Subcutaneous abdominal adipose tissue (tissue), 5 donors: ENCODE measurements around the gene MAP4.

Source experiments
- H3K27ac ChIP-seq: one replicate; pipeline ENCODE4 v1.7.0; 2013; ENCODE audit warnings: low read depth, mild to moderate bottlenecking, inconsistent platforms, low read length, moderate library complexity
- H3K27me3 ChIP-seq, 5 donors: one replicate each; pipeline ENCODE4 v1.7.0; 2013; ENCODE audit warnings: low read length in 5 of 5, inconsistent platforms in 1 of 5; ENCODE audit not compliant: control insufficient read depth in 5 of 5, insufficient read depth in 4 of 5
- H3K36me3 ChIP-seq, 5 donors: one replicate each; pipeline ENCODE4 v1.7.0; 2013; ENCODE audit warnings: low read length in 5 of 5; ENCODE audit not compliant: control insufficient read depth in 5 of 5, insufficient read depth in 5 of 5
- H3K4me1 ChIP-seq, 5 donors: one replicate each; pipeline ENCODE4 v1.7.0; 2013; ENCODE audit warnings: low read length in 5 of 5, mild to moderate bottlenecking in 3 of 5, moderate library complexity in 1 of 5; ENCODE audit not compliant: control insufficient read depth in 5 of 5, insufficient read depth in 5 of 5
- H3K4me3 ChIP-seq, 5 donors: one replicate each; pipeline ENCODE4 v1.7.0; 2013; ENCODE audit warnings: low read length in 5 of 5, low read depth in 1 of 5
- H3K9ac ChIP-seq, 5 donors: one replicate each; pipeline ENCODE4 v1.7.0; 2013; ENCODE audit warnings: low read length in 5 of 5, mild to moderate bottlenecking in 4 of 5, moderate library complexity in 3 of 5
- H3K9me3 ChIP-seq, 5 donors: one replicate each; pipeline ENCODE4 v1.7.0; 2013; ENCODE audit warnings: low read length in 5 of 5; ENCODE audit not compliant: control insufficient read depth in 5 of 5
- donor health status: healthy.
- donor health status: healthy.
- donor health status: healthy.
- donor health status: healthy.
- donor health status: healthy.

Gene MAP4

GRCh38 chr3:47850564-47851410, 165.4 kb downstream of the MAP4 start:
- Histone ChIP-seq H3K36me3 (peaks cover 0 to 99% (median 97%) of the 10 kb centered on the region in 5 donors), H3K27ac (no peak overlapping the region), H3K27me3 (no peaks in the 10 kb centered on the region), H3K9me3 (no peaks in the 10 kb centered on the region), H3K9ac (no peak overlapping the region), H3K4me1 (peaks cover 0 to 2% (median 0%) of the 10 kb centered on the region in 5 donors), H3K4me3 (no peak overlapping the region)

GRCh38 chr3:47849699-47850563, 166.3 kb downstream of the MAP4 start:
- no peak overlapping the region for H3K27ac ChIP-seq
- H3K4me3 ChIP-seq, result no peak overlapping the region
- peaks cover 0 to 99% (median 96%) of the 10 kb centered on the region in 5 donors for H3K36me3 ChIP-seq
- H3K4me1 ChIP-seq, result no peaks in the 10 kb centered on the region
- no peaks in the 10 kb centered on the region for H3K9me3 ChIP-seq
- no peaks in the 10 kb centered on the region for H3K27me3 ChIP-seq
- H3K9ac ChIP-seq, result no peak overlapping the region

GRCh38 chr3:47849186-47849698, 167.0 kb downstream of the MAP4 start:
- H3K9ac ChIP-seq, result no peak overlapping the region
- no peak overlapping the region for H3K4me3 ChIP-seq
- no peak overlapping the region for H3K27ac ChIP-seq
- peaks cover 0 to 99% (median 96%) of the 10 kb centered on the region in 5 donors for H3K36me3 ChIP-seq
- H3K4me1 ChIP-seq, result no peaks in the 10 kb centered on the region
- no peaks in the 10 kb centered on the region for H3K27me3 ChIP-seq
- no peaks in the 10 kb centered on the region for H3K9me3 ChIP-seq

GRCh38 chr3:47848599-47849117, 167.6 kb downstream of the MAP4 start:
- H3K4me1 ChIP-seq, result no peaks in the 10 kb centered on the region
- no peak overlapping the region for H3K9ac ChIP-seq
- H3K36me3 ChIP-seq, result peaks cover 0 to 99% (median 96%) of the 10 kb centered on the region in 5 donors
- H3K9me3 ChIP-seq, result no peaks in the 10 kb centered on the region
- H3K4me3 ChIP-seq, result no peak overlapping the region
- no peak overlapping the region for H3K27ac ChIP-seq
- no peaks in the 10 kb centered on the region for H3K27me3 ChIP-seq

DNA sequence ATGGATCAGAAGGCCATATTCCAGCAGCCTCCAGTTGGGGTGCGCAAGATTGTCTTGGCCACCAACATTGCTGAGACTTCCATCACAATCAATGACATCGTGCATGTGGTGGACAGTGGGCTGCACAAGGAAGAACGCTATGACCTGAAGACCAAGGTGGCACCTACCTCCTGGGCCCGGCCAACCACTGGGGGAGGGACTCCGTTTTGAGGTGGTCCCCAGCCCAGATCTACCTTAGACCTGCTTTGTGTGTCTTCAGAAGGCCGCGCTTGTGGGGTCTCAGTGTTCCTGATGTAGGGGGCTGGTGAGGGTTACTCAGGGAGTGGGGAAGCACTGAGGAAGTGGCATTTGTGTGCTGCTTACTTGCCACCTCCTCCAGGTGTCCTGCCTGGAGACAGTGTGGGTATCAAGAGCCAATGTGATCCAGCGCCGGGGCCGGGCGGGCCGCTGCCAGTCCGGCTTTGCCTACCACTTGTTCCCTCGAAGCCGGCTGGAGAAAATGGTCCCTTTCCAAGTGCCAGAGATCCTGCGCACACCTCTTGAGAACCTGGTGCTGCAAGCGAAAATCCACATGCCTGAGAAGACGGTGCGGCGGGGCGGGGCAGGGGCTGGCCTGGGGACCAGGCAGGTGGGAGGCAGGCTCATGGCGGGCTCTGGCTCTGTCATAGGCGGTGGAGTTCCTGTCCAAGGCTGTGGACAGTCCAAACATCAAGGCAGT, 168.3 kb downstream of the MAP4 start:
- H3K27me3 ChIP-seq, result no peaks in the 10 kb centered on the region
- H3K36me3 ChIP-seq, result peaks cover 0 to 100% (median 96%) of the 10 kb centered on the region in 5 donors
- no peaks in the 10 kb centered on the region for H3K9me3 ChIP-seq
- H3K4me1 ChIP-seq, result no peaks in the 10 kb centered on the region
- H3K9ac ChIP-seq, result no peak overlapping the region
- H3K27ac ChIP-seq, result no peak overlapping the region
- no peak overlapping the region for H3K4me3 ChIP-seq

- H3K36me3 ChIP-seq, result peaks cover 0 to 98% (median 94%) of the 10 kb centered on the region in 5 donors
Measured at GRCh38 chr3:47847260-47847659, 169.0 kb downstream of the MAP4 start.

GRCh38 chr3:47846880-47847248, 169.4 kb downstream of the MAP4 start:
- Histone ChIP-seq H3K27ac (no peak overlapping the region), H3K36me3 (peaks cover 0 to 96% (median 93%) of the 10 kb centered on the region in 5 donors), H3K4me3 (no peak overlapping the region)

More at GRCh38 chr3:47847260-47847659, 169.0 kb downstream of the MAP4 start:
- H3K9me3 ChIP-seq, result no peaks in the 10 kb centered on the region
- H3K9ac ChIP-seq, result no peak overlapping the region
- no peaks in the 10 kb centered on the region for H3K27me3 ChIP-seq
- no peak overlapping the region for H3K27ac ChIP-seq
- H3K4me3 ChIP-seq, result no peak overlapping the region
- H3K4me1 ChIP-seq, result no peaks in the 10 kb centered on the region

DNA sequence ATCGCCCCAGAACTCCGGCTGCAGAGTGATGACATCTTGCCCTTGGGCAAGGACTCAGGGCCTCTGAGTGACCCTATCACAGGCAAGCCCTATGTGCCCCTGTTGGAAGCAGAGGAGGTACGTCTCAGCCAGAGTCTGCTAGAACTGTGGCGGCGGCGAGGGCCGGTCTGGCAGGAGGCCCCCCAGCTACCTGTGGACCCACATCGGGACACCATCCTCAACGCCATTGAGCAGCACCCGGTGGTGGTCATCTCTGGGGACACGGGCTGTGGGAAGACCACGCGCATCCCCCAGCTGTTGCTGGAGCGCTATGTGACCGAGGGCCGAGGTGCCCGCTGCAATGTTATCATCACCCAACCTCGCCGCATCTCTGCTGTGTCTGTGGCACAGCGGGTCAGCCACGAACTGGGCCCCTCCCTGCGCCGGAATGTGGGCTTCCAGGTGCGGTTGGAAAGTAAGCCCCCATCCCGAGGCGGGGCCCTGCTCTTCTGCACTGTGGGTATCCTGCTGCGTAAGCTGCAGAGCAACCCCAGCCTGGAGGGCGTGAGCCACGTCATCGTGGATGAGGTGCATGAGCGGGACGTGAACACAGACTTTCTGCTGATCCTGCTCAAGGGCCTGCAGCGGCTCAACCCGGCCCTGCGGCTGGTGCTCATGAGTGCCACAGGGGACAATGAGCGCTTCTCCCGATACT, 169.9 kb downstream of the MAP4 start:
- H3K9me3 ChIP-seq, result no peaks in the 10 kb centered on the region
- no peak overlapping the region for H3K4me3 ChIP-seq
- no peak overlapping the region for H3K27ac ChIP-seq
- H3K27me3 ChIP-seq, result no peaks in the 10 kb centered on the region
- H3K4me1 ChIP-seq, result no peaks in the 10 kb centered on the region
- peaks cover 0 to 98% (median 93%) of the 10 kb centered on the region in 5 donors for H3K36me3 ChIP-seq
- no peak overlapping the region for H3K9ac ChIP-seq

More at GRCh38 chr3:47846880-47847248, 169.4 kb downstream of the MAP4 start:
- Histone ChIP-seq H3K4me1 (no peaks in the 10 kb centered on the region), H3K27me3 (no peaks in the 10 kb centered on the region), H3K9ac (no peak overlapping the region), H3K9me3 (no peaks in the 10 kb centered on the region)

GRCh38 chr3:47841786-47842349, 174.3 kb downstream of the MAP4 start:
- Histone ChIP-seq H3K36me3 (peaks cover 0 to 86% (median 75%) of the 10 kb centered on the region in 5 donors), H3K4me3 (no peak overlapping the region), H3K4me1 (no peaks in the 10 kb centered on the region), H3K9me3 (no peaks in the 10 kb centered on the region), H3K27me3 (no peaks in the 10 kb centered on the region), H3K9ac (no peak overlapping the region), H3K27ac (no peak overlapping the region)
